ENCODE data around the gene PTPRK.

The PTPRK gene

GRCh38 chr6:128276311-128276710, 244.1 kb downstream of the PTPRK start:
- no peak for DNase-seq

GRCh38 chr6:128275681-128276080, 244.7 kb downstream of the PTPRK start:
- peak; percentile 10 for DNase-seq

GRCh38 chr6:128275030-128275429, 245.4 kb downstream of the PTPRK start:
- DNase-seq = peak; percentile 52

GRCh38 chr6:128271527-128271926, 248.9 kb downstream of the PTPRK start:
- DNase-seq = peak; percentile 14

- no peak for DNase-seq
Measured at GRCh38 chr6:128271011-128271410, 249.4 kb downstream of the PTPRK start.

GRCh38 chr6:128266946-128267345, 253.5 kb downstream of the PTPRK start:
- no peak for DNase-seq

- no peak for DNase-seq
Measured at GRCh38 chr6:128265706-128266105, 254.7 kb downstream of the PTPRK start.

GRCh38 chr6:128259730-128260685, 260.4 kb downstream of the PTPRK start:
- no peak for DNase-seq

- DNase-seq = no peak
Measured at GRCh38 chr6:128259029-128259724, 261.2 kb downstream of the PTPRK start.

- no peak for DNase-seq
Measured at GRCh38 chr6:128256095-128256494, 264.3 kb downstream of the PTPRK start.

- no peak for DNase-seq
Measured at GRCh38 chr6:128252341-128253176, 267.8 kb downstream of the PTPRK start.

GRCh38 chr6:128251445-128252340, 268.7 kb downstream of the PTPRK start:
- no peak for DNase-seq

- no peak for DNase-seq
Measured at GRCh38 chr6:128250370-128251070, 269.9 kb downstream of the PTPRK start.

- DNase-seq = no peak
Measured at GRCh38 chr6:128249429-128249828, 271.0 kb downstream of the PTPRK start.

GRCh38 chr6:128246472-128247260, 273.7 kb downstream of the PTPRK start:
- no peak for DNase-seq

GRCh38 chr6:128244751-128245405, 275.5 kb downstream of the PTPRK start:
- DNase-seq = peak; percentile 37

- peak; percentile 69 for DNase-seq
Measured at GRCh38 chr6:128242765-128243403, 277.5 kb downstream of the PTPRK start.

GRCh38 chr6:128241216-128241615, 279.2 kb downstream of the PTPRK start:
- DNase-seq = no peak

GRCh38 chr6:128240024-128240428, 280.4 kb downstream of the PTPRK start:
- no peak for DNase-seq
